HCT116 (cell line): ENCODE measurements around the gene HNF4A. TPM values are rescaled to one million over a fixed set of nuclear protein-coding genes. Genes with fewer than 3 reads are reported as not detected.

Experiments used
- ATAC-seq: fragments of 200-7000 bp; cut with Tn5 transposase; 2 replicates; pipeline ENCODE4 v1.9.1; 2020; ENCODE audit warnings: mild to moderate bottlenecking, moderate library complexity
- BruUV-seq: library from RNA; stranded (reverse); fragments of 400-500 nt; replicated peaks from 2 replicates; lab custom pipeline; 2021; lab: Mats Ljungman, UMichigan
- CTCF ChIA-PET: fragments of 300-600 bp; sonication (Branson Sonifier 250); formaldehyde crosslinking; loops from one replicate; lab custom pipeline; 2021; ENCODE audit warnings: antibody characterized with exemption; lab: Charles Lee
- POLR2A ChIA-PET: fragments of 300-600, 350-600 bp; sonication (Branson Sonifier 250); formaldehyde crosslinking; loops from one replicate; lab custom pipeline; 2021; ENCODE audit warnings: antibody characterized with exemption; lab: Charles Lee
- RAD21 ChIA-PET, 2 experiments: fragments of 300-600 bp; sonication (Branson Sonifier 250); formaldehyde crosslinking; loops; one replicate each; lab custom pipeline; 2023; ENCODE audit warnings: low total read pairs in 2 of 2; ENCODE audit not compliant: uncharacterized antibody in 2 of 2, unreplicated experiment in 2 of 2, low non-redundant PET in 1 of 2; lab: Charles Lee
- DNase-seq: peaks from one replicate; pipeline ENCODE4 v3.0.0-alpha.2; 2010; ENCODE audit warnings: low read depth, low spot score
- H2AFZ ChIP-seq: fragments of 200-600 bp; shearing (Covaris generic), sonication (generic); 2 replicates; pipeline ENCODE4 v1.6.1; 2017; ENCODE audit warnings: low read depth, mixed run types, mixed read lengths, antibody characterized with exemption, low read length; ENCODE audit not compliant: poor library complexity, severe bottlenecking
- H3K27ac ChIP-seq: 2 replicates; pipeline ENCODE4 v1.5.1; 2012; ENCODE audit warnings: low read depth, low read length
- H3K27me3 ChIP-seq: fragments of 200-600 bp; sonication (generic); 2 replicates; pipeline ENCODE4 v1.6.1; 2016; ENCODE audit warnings: mixed run types, low read length, mixed read lengths; ENCODE audit not compliant: insufficient read depth
- H3K36me3 ChIP-seq, 2 experiments: fragments of 200-500 bp in 1 of 2; fragments of 200-600 bp in 1 of 2; sonication (Bioruptor generic) in 1 of 2; sonication (generic) in 1 of 2; 2 replicates each; pipeline versions ENCODE4 v1.5.1 to v1.6.1; 2014 to 2016; ENCODE audit warnings: low read length in 2 of 2, inconsistent platforms in 1 of 2, mixed read lengths in 1 of 2, mixed run types in 1 of 2; ENCODE audit not compliant: insufficient read depth in 2 of 2, control insufficient read depth in 1 of 2
- H3K4me1 ChIP-seq, 2 experiments: fragments of 200-600 bp in 1 of 2; sonication (generic) in 1 of 2; 2 replicates each; pipeline versions ENCODE4 v1.5.1 to v1.6.1; 2012 to 2017; ENCODE audit warnings: low read length in 2 of 2, inconsistent platforms in 1 of 2, mild to moderate bottlenecking in 1 of 2, mixed read lengths in 1 of 2, mixed run types in 1 of 2, moderate library complexity in 1 of 2; ENCODE audit not compliant: insufficient read depth in 2 of 2, control insufficient read depth in 1 of 2
- H3K4me2 ChIP-seq: fragments of 200-600 bp; sonication (generic); 2 replicates; pipeline ENCODE4 v1.6.1; 2017; ENCODE audit warnings: mixed run types, low read length, mixed read lengths
- H3K4me3 ChIP-seq, 2 experiments: fragments of 200-600 bp in 1 of 2; sonication (generic) in 1 of 2; replicated peaks in 1 of 2; 2 replicates each; pipeline ENCODE4 v1.5.1; 2011 to 2016; ENCODE audit warnings: low read length in 2 of 2, control low read depth in 1 of 2, low read depth in 1 of 2, mild to moderate bottlenecking in 1 of 2, mixed read lengths in 1 of 2, mixed run types in 1 of 2
- H3K79me2 ChIP-seq: fragments of 200-600 bp; sonication (generic); 2 replicates; pipeline ENCODE4 v1.6.1; 2017; ENCODE audit warnings: mild to moderate bottlenecking, mixed run types, low read length, moderate library complexity, mixed read lengths; ENCODE audit not compliant: insufficient read depth
- H3K9ac ChIP-seq: fragments of 200-600 bp; sonication (generic); 2 replicates; pipeline ENCODE4 v1.6.1; 2016; ENCODE audit warnings: low read length, mixed read lengths
- H3K9me2 ChIP-seq: fragments of 200-600 bp; sonication (generic), shearing (Covaris generic); 2 replicates; pipeline ENCODE4 v1.6.1; 2017; ENCODE audit warnings: mixed run types, mild to moderate bottlenecking, moderate library complexity; ENCODE audit not compliant: insufficient read depth
- H3K9me3 ChIP-seq, 2 experiments: fragments of 200-500 bp in 1 of 2; fragments of 200-600 bp in 1 of 2; sonication (Bioruptor generic) in 1 of 2; sonication (generic) in 1 of 2; 2 replicates each; pipeline ENCODE4 v1.6.1; 2014 to 2017; ENCODE audit warnings: low read length in 2 of 2, mixed read lengths in 2 of 2, inconsistent platforms in 1 of 2, low read depth in 1 of 2, mild to moderate bottlenecking in 1 of 2, mixed run types in 1 of 2, moderate library complexity in 1 of 2; ENCODE audit not compliant: control insufficient read depth in 1 of 2, insufficient read depth in 1 of 2
- H4K20me1 ChIP-seq: fragments of 200-600 bp; sonication (generic), shearing (Covaris generic); 2 replicates; pipeline ENCODE4 v1.6.1; 2017; ENCODE audit warnings: mixed run types, mild to moderate bottlenecking, moderate library complexity; ENCODE audit not compliant: insufficient read depth
- ATF3 ChIP-seq: IDR thresholded peaks from 2 replicates; pipeline ENCODE4 v1.6.1; 2012
- CEBPB ChIP-seq: IDR thresholded peaks from 2 replicates; pipeline ENCODE4 v1.6.1; 2012; ENCODE audit warnings: low read depth
- CTCF ChIP-seq, 3 experiments: fragments of 200-600 bp in 1 of 3; sonication (generic) in 1 of 3; IDR thresholded peaks in 2 of 3; conservative IDR thresholded peaks in 1 of 3; 2 replicates each; pipeline ENCODE4 v1.5.1; 2012 to 2017; ENCODE audit warnings: low read depth in 2 of 3, low read length in 2 of 3, antibody characterized with exemption in 1 of 3, borderline replicate concordance in 1 of 3, control low read depth in 1 of 3, mild to moderate bottlenecking in 1 of 3, mixed read lengths in 1 of 3, mixed run types in 1 of 3, moderate library complexity in 1 of 3; ENCODE audit not compliant: insufficient read depth in 1 of 3
- EGR1 ChIP-seq: IDR thresholded peaks from 2 replicates; pipeline ENCODE4 v1.6.1; 2012; ENCODE audit warnings: low read depth
- ELF1 ChIP-seq: IDR thresholded peaks from 2 replicates; pipeline ENCODE4 v1.6.1; 2012; ENCODE audit warnings: low read depth, borderline replicate concordance
- POLR2A ChIP-seq: IDR thresholded peaks from 2 replicates; pipeline ENCODE4 v1.7.0; 2011; ENCODE audit warnings: borderline replicate concordance; ENCODE audit not compliant: insufficient read depth, insufficient read length; ENCODE audit errors: extremely low read depth
- REST ChIP-seq: IDR thresholded peaks from 2 replicates; pipeline ENCODE4 v1.6.1; 2012; ENCODE audit warnings: low read depth
- SIN3A ChIP-seq: IDR thresholded peaks from 2 replicates; pipeline ENCODE4 v1.6.1; 2012; ENCODE audit warnings: low read depth
- ZFX ChIP-seq: fragments of 450-650 bp; IDR thresholded peaks from 2 replicates; pipeline ENCODE4 v1.6.1; 2017
- ZNF274 ChIP-seq: fragments of 200-500 bp; sonication (Bioruptor generic); IDR thresholded peaks from 2 replicates; pipeline ENCODE4 v1.6.1; 2014; ENCODE audit warnings: mild to moderate bottlenecking, low read depth, low read length, inconsistent platforms
- intact Hi-C: fragments of 100-400 bp; cut with micrococcal nuclease; formaldehyde crosslinking; loops from 2 replicates; pipeline ENCODE4 v1.10.0; 2022
- total RNA-seq: library from RNA; stranded (reverse); gene quantifications from one replicate; pipeline ENCODE4 v1.2.1, GENCODE V29; 2021; ENCODE audit not compliant: unreplicated experiment

HNF4A gene
- total RNA-seq, 1 experiment from 2014 or later, result 7.4 TPM

GRCh38 chr20:44357555-44358125 is 2.1 kb downstream of the HNF4A start (continued):
- TF ChIP-seq CTCF (IDR thresholded peaks at IDR 0.05 in 2 of 3, conservative IDR thresholded peaks at IDR 0.05 in 1 of 3; ENCODE audit: borderline replicate concordance in 1 of 3, insufficient read depth in 1 of 3, low read depth in 2 of 3, low read length in 2 of 3) (no peak), EGR1 (no peak), POLR2A (no peak)

- ChIA-PET RAD21 (no interaction called here), POLR2A (no interaction called here), CTCF (no interaction called here)
- H3K4me3 ChIP-seq, result no peak overlapping the region
- DNase-seq, result no peak
- no TSS peak for BruUV-seq
- no peaks in the 10 kb centered on the region for H3K9me3 ChIP-seq
- intact Hi-C loops, result no loop called here
- no peaks in the 10 kb centered on the region for H3K36me3 ChIP-seq
- H4K20me1 ChIP-seq, result no peaks in the 10 kb centered on the region
- H3K27ac ChIP-seq, result no peak overlapping the region
- H3K27me3 ChIP-seq, result no peaks in the 10 kb centered on the region
- no peak overlapping the region for H2AFZ ChIP-seq
- peaks cover 0 to 11% of the 10 kb centered on the region in 2 experiments; a peak in 3 of 4 replicates for H3K4me1 ChIP-seq
- no peak for ATAC-seq
- no peak overlapping the region for H3K9ac ChIP-seq
- H3K4me2 ChIP-seq, result no peak overlapping the region
- no peaks in the 10 kb centered on the region for H3K9me2 ChIP-seq
- TF ChIP-seq ELF1 (no peak), ZNF274 (no peak), CEBPB (no peak), SIN3A (no peak), ZFX (no peak), ATF3 (no peak), REST (no peak)
- TF ChIP-seq, all 23 proteins: peak for 0
- H3K79me2 ChIP-seq, result no peaks in the 10 kb centered on the region
These were observed 3.3 kb downstream of the HNF4A start for GRCh38 chr20:44358776-44359175.
